HG02798 (cell line): Measurements from ENCODE around the gene FZD10.

Experiments used
- ATAC-seq: cut with Tn5 transposase; IDR thresholded peaks from one replicate; pipeline ENCODE4 v1.9.1; 2021; ENCODE audit warnings: mild to moderate bottlenecking; ENCODE audit not compliant: unreplicated experiment, poor library complexity

The FZD10 gene, protein sequence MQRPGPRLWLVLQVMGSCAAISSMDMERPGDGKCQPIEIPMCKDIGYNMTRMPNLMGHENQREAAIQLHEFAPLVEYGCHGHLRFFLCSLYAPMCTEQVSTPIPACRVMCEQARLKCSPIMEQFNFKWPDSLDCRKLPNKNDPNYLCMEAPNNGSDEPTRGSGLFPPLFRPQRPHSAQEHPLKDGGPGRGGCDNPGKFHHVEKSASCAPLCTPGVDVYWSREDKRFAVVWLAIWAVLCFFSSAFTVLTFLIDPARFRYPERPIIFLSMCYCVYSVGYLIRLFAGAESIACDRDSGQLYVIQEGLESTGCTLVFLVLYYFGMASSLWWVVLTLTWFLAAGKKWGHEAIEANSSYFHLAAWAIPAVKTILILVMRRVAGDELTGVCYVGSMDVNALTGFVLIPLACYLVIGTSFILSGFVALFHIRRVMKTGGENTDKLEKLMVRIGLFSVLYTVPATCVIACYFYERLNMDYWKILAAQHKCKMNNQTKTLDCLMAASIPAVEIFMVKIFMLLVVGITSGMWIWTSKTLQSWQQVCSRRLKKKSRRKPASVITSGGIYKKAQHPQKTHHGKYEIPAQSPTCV

DNA sequence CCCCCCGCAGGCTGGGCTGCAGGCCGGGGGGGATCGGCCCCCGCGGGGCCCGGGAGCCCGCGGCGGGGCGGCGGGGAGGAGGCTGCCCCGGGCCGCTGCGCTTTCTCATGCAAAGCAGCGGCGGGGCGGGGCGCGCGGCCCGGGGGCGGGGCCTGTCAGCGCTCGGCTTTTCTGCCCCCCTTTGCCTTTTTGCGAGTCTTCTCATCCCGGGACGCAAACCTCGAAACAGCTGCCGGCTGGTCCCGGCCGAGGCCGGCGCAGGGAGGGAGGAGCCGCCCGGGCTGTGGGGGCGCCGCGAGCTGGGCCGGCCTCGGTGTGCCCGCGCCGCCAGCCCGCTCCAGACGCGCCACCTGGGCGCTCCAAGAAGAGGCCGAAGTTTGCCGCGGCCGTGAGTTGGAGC is at the start of gene FZD10:
FZD10 (plus strand) TSS at position 198 of the 400 bp plus-strand sequence. CDS start 479 bp downstream, outside the sequence.
- ATAC-seq: no peak

- no peak for ATAC-seq
Observed at GRCh38 chr12:130114952-130115351, 47.3 kb upstream of the FZD10 start.

DNA sequence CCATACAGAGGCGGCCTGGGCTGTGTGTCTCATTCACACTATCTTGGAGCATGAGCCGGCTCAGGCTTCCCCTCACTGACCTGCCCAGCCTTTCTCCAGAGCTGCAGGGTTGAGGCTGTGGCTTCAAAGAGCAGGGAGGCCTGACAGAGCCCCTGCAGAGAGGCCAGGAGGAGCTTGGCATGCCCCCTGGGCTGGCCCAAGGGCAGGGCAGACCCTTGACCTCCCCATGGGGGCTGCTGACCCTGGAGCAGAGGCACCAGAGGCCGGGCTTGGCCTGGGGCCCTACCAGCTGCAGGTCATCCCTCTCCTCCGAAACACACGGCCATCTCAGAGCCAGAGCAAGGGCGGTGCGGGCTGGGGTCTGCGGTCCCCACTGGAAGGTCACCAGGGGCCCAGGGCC is 46.6 kb upstream of the FZD10 start:
- no peak for ATAC-seq

DNA sequence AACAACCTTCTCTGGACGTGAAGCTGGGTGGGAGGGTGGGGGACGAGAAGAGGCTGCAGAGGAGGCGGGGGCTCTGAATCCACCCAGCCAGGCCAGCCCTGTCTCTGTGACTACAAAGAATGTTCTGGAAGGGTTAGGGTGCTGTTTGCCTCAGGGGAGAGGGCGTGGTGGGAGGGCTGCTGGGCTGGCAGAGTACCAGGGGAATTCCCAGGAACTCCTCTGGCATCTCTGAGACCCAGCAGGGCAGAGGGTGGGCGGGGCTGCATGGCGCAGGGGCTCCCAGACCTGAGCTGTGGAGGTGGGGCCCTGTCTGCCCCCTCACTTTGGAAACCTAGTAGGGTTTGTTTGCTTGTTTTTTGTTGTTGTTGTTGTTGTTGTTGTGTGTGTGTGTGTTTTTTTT is 45.5 kb upstream of the FZD10 start:
- no peak for ATAC-seq

DNA sequence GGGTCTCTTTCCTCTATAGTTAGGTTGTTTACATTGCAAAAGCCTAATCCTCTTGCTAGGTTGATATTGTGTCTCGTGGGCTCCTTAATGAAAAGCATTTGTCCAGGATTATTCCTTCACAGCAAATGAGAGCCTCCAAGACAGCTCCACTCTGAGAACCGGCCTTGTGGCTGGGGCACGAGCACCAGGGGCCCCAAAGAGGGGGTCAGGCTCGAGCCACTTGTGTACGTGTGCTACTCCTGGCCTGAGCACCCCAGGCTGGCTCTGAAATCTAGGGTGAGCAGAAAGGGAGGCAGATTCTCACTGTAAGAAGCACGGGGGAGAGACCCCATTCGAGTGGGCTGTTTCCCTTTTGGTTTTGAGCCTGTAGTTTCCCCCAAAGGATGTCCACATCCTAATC is 45.0 kb upstream of the FZD10 start:
- ATAC-seq: no peak

DNA sequence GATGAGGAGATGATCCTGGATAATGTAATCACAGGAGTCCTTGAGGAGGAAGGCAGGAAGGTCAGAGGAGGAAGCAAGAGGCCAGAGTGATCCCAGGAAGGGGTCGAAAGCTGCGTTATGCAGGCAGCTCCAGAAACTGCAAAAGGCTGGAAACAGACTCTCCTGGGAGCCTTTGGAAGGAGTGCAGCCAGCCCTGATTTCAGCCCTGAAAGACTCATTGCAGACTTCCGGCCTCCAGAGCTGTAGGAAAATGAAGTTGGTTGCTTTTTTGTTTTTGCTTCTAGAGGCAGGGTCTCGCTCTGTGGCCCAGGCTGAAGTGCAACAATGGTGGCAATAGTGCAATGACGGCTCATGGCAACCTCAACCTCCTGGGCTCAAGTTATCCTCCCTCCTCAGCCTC is 44.6 kb upstream of the FZD10 start:
- ATAC-seq: no peak

- ATAC-seq: no peak
Observed at GRCh38 chr12:130118181-130118580, 44.1 kb upstream of the FZD10 start.

DNA sequence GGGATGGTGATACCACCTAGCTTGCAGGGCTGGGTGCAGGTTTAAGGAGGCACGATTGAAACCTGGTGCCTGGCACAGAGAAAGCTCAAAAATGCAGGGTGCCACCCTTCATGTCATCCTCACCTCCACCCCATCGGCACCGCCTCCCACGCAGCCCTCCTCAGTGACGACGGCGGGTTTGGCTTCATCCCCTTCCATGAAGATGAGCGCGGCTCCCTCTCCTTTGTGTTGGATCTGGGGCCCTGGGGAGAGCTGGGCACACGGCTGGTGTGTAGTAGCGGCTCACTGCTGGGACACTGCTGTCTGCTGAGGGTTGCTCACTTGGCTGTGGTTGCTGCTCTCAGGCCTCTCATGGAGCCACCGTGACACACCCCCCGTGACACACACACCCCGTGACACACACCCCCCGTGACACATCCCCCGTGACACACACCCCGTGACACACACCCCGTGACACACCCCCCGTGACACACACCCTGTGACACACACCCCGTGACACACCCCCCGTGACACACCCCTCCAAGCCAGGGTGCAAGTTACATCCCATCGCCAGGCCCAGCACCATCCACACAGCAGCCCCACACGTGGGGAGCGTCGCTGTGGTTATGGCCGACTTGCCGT is 42.9 kb upstream of the FZD10 start:
- no peak for ATAC-seq

DNA sequence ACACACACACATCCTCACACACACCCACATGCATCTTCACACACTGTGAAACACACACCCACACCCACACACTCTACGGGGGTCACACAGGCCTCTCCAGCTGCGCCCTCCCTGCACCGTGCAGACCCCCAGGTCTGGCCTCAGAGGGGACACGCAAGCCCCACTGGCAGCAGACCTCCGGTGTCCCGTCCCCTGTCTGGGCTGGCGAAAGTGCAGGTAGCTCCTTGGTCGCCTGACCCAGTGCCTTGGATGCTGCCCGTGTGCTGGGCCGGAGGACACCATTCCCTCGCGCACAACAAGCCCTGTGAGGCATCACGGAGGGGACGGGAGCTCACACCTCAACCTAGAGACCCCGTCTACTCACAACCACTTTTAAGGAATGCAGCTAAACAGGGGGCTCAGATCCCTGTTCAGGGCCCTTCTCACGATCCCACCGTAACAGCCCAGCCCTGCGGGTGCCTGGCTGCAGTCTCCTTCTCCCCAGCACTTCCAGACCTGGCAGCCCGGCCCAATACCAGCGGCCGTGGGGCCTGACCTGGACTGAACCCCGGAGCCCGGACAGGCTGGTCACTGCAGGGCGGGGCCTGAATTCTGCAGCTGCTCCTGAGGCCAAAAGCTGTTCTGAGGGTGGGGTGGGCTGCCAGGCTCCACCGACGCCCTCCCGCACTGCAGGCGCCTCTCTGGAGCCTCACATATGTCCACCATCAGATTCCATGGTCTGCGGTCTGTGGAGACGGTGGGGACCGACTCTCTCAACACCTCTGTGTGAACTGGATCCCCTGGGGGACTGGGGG is 42.1 kb upstream of the FZD10 start:
- ATAC-seq: no peak

DNA sequence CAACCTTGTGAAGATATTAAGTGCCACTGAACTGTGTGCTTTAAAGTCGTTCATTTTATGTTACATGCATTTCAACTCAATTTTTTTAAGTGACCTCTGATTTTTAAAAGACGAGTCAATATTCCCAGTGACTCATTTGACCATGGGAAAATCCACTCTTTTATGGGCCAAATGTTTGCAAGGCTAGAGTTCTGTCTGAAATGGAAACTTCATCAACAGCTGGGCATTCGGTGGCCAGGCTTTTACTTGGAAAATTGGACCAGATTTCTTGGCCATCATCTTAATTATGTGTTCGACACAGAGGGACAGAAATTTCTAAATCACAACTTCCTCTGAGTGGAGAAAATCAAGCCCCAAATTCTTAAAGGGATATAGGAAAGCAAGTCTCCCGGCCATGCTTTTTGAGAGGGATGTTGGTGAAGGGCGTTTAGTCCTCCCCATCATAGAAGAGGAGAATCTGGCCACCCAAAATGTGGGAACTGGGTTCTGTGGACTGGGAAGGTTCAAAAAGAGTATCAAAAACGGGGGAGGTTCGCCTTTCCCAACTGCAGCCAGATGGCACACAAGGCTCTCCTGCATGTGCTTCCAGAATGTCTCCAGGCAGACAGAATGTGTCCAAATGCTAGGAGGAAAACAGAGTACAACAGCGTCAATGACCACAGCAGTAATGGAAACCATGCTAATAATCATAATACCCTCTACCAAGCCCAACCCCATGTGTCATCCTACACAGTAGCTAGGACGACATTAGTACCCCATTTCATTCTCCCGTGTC is 40.9 kb upstream of the FZD10 start:
- no peak for ATAC-seq

DNA sequence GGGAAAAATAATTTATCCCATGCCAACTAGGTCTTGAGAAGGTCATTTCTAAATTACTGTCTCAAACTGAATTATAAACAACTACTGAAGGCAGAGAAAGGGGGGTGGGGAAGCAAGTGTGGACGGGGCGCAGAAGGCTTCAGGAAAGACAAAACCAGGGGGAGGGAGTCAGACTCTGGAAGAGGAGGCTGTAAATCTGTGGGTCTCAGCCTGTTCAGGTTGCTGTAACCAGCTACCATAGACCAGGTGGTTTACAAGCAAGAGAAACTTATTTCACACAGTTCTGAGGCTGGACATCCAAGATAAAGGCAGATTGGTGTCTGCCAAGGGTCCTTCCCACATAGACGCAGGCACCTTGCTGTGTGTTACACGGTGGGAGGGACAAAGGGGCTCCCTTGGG is 39.9 kb upstream of the FZD10 start:
- ATAC-seq: no peak

GRCh38 chr12:130124106-130124505 is 38.2 kb upstream of the FZD10 start:
- ATAC-seq: no peak

GRCh38 chr12:130124605-130125244 is 37.5 kb upstream of the FZD10 start:
- ATAC-seq: no peak

GRCh38 chr12:130126023-130126432 is 36.2 kb upstream of the FZD10 start:
- ATAC-seq: no peak

DNA sequence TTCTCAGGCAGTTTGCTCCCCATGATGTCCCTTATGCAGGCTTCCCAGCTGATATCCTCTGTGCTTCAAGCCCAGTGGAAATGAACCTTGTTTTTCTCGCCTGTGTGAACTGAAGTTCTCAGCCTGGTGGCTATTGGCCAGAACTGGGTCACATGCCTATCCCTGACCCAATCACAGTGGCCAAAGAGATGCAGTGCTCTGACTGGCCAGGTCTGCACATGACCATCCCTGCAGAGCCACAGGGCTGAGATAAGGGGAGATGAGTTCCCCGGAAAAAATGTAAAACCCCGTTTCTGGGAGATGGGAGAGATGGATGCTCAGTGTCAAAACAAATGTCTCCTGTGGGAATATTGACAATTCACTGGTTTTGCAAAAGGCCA is 34.7 kb upstream of the FZD10 start:
- no peak for ATAC-seq

DNA sequence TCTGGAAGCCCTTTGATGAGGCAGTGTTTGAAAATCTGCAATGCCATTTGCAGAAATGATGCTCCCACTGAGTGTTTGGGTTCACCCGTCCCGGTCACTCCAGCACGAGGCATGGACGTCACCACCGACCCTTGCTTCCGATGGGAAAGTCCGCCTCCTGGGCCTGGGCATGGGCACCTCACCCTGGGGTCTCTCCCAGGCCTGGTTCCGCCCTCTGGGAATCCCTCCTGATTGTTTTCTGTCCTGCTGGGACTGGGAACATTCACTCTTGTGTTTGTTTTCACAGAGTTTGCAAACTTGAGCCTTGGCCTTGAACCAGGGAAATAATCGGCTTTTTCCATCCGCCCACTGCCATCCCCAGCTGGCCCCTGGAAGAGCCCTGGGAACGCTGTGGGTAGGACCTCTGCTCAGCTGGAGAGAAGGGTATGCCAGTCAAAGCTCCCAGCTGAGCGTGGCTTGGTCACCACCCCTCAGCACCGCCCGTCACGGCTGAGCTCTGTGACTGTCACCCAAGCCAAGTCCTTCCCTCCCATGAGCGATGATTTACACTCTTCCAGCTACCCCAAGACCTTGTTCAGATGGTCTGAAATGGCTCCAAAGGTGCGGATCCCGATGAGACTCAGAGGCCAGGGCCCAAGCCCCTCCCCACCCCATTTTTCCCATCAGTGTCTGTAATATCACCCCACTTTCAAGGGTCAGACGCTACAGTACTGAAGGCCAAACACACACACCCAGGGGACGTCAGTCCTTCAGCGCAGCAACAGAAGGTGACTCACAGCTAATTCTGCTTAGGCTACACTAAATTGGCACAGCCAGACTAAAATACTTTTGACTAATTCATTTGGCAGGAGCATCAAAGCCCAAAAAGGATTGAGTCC is 34.1 kb upstream of the FZD10 start:
- no peak for ATAC-seq

GRCh38 chr12:130128790-130129735 is 33.2 kb upstream of the FZD10 start:
- ATAC-seq: no peak

GRCh38 chr12:130130346-130130745 is 31.9 kb upstream of the FZD10 start:
- no peak for ATAC-seq
